GM12873 (cell line): ENCODE results near the gene PDZRN4.

Source experiments
- TF ChIP-seq, protein P1 (sequence below): IDR thresholded peaks from 2 replicates; pipeline ENCODE4 v1.5.1; 2012; ENCODE audit warnings: low read depth, mild to moderate bottlenecking, moderate library complexity, low read length, control low read depth; ENCODE audit not compliant: insufficient read depth; ENCODE audit errors: missing control alignments

The PDZRN4 gene

DNA sequence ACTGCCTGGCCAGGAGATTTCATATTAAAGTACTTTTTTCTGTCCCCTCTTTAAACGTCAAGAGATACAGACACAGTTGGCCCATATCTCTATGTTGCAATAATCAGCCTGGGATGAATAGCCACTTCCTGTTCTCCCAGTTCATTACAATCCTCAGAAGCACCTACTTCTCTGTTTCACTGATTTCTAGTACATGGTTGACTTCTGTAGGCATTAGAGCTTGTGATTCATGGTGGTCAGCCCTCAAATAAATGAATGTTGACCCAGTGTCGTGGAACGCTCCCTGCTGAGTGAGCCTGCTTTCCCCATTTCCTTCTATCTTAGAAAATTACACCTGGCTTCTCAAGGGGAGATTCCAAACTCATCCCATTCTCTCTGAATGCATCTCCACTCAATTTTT is 416.7 kb downstream of the PDZRN4 start:
- TF ChIP-seq, protein P1, sequence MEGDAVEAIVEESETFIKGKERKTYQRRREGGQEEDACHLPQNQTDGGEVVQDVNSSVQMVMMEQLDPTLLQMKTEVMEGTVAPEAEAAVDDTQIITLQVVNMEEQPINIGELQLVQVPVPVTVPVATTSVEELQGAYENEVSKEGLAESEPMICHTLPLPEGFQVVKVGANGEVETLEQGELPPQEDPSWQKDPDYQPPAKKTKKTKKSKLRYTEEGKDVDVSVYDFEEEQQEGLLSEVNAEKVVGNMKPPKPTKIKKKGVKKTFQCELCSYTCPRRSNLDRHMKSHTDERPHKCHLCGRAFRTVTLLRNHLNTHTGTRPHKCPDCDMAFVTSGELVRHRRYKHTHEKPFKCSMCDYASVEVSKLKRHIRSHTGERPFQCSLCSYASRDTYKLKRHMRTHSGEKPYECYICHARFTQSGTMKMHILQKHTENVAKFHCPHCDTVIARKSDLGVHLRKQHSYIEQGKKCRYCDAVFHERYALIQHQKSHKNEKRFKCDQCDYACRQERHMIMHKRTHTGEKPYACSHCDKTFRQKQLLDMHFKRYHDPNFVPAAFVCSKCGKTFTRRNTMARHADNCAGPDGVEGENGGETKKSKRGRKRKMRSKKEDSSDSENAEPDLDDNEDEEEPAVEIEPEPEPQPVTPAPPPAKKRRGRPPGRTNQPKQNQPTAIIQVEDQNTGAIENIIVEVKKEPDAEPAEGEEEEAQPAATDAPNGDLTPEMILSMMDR = no peak

DNA sequence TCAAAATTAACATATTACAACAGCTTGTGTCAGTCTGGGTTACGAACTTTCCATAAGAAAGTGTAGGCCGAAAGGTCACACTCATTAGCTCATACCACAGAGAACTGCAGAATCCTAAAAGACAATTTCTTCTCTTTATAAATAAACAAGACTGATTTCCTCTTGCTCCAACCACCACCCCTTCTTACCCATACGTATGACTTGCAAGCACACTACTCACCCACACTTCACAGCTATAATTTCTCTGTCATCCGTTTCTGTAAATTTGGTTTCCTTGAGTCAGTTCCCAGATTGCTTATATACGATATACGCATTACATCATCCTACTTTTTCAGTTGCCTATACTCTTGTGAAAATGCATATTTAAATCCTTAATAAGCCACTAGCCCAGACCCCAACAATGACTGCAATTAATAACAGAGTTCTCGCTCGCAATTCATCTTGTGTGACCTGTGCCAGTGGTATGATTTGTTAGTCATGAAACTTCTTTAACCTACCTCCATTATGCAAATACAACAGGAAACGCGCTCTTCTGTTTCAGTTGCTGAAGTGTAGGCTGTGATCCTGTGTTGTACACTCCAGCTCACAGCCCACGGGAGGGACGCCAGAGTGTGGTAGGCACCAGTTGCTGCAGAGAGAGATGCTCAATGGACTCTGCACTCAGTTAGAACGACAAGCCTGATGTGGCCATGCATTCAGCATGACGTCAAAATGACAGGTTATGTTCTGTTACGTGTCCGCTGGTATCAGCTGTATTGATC is 417.6 kb downstream of the PDZRN4 start:
- TF ChIP-seq, protein P1 = no peak

DNA sequence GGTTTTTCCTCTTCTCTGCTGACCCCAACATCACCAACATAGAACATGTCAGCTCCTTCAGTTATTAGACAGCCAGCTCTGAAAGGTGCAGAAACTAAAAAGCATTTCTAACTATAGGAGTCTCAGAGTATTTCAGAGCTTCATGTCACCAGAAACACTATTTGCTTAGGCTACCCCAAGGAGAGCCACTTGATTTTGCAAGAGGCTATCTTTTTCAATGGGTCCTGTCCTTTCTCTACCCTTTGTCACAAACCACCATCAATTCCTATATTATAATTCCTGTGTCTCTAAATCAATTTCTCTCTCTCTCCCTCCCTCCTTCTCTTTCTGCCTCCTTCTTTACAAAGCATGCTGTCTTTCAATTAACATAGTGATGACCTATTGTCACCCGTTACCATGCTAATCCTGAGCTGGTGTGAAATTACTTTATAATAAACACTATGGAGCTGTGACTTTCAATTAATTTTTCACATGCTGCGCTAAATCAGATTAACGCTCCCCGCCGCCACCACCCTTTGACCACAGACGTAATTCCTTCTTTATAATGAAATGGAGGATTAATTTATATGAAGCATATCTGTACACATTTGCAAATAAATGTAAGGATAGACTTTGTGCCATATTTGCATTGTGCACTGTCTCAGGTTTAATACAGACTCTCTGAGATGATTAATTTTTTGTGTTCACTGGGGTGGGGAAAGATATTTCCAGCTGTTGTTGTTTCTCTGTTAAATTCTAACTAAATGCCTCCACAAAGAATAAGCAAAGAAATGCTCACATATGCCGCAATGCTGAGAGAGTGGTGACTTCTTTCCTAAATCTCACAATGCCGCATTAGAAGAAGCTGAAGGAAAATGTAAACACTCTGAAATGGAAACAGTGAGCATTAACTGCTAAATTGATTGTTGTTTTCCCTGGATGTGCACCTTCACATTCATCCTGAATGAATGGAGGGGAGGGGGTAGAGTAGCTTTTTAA is 418.6 kb downstream of the PDZRN4 start:
- TF ChIP-seq, protein P1 = no peak

DNA sequence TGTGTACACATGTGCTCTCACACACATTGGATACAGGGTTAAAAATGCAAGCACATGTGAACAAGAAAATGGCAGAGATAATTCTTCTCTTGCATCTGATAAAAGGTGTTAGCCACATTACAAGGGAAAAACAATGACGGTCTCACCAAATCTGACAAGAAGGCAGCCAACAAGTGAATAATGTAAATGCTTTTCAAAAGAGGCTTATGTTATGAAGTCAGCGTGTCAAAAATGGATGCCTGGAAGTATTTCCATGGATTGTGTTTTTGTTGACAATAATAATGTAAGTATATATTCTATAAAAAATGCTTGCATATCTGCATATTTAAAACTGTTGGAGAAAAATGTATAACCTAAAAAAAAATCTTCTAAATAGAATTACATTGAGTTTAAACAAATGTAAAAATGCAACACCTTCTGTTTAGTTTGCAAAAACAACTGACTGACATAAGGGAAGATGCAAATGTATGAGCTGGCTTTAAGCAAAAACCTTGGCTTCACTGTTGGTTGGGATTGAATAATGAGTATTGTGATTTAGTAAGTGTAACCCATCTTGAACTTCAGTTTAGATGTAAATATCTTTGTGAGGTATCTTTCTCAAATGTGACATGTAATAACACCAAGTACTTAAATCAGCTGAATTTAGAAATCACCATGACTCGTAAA is 424.9 kb downstream of the PDZRN4 start:
- TF ChIP-seq, protein P1 = no peak

DNA sequence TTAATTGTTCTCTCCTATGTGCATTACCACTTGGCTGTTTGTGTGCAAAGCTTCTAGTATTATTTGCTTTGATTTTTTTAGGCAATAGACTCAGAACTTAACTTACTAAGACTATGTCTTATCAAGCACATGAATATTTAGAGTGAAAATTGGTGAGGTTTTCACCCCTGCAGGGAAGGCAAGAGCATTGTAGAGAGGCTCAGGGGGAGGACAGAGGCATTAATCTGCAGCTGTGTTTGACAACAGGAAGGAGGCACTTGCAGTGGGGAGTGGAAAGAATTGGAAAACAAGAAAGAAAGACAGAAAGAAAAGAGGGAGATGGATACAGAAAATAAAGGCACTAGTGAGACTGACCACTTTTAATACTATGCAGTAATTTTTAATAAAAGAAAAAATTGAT is 431.6 kb downstream of the PDZRN4 start:
- TF ChIP-seq, protein P1 = no peak

DNA sequence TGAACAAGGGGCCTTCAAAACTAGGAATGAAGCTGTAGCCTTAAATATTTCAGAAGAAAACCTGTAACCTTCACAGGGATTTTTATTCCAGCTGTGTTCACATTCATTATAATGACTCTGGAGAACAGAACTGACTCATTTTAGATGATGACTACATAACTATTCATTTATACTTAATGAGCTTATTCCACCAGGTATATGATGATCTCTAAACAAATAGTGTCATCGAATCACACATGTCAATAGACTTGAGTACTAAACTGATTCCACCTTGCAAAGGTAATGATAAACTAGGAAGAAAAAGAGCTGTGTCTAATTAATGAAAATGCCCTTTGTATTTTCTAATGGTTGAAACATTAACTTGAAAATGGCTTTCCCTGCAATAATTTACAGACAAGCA is 433.2 kb downstream of the PDZRN4 start:
- TF ChIP-seq, protein P1 = no peak
